ENCODE results near the gene PTCD1.

DNA sequence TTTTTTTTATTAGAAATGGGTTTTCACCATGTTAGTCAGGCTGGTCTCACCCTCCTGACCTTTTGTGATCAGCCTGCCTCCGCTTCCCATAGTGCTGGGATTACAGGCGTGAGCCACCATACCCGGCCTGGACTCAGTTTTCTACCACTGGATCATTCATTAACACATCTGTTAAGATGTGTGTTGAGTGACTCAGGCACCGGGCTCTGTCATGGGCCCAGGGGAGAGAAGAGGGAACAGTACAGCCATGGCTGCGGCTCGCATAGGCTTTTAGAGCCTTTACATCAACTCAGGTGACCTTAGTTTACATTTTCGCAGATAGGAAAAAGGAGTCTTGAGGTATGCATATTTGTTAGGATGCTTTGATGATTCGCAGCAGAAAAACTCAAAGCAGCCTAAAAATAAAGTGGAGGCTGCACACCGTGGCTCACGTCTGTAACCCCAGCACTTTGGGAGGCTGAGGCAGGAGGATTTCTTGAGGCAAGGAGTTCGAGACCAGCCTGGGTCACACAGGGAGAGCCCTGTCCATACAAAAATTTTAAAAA lies 67.2 kb downstream of the PTCD1 start:
- no peak for TF ChIP-seq CTCF (IDR thresholded peaks at IDR 0.05)
- no peak for TF ChIP-seq POLR2A (IDR thresholded peaks at IDR 0.05)

All from Peyer's patch (tissue), 4 donors.